SKM-1 (cell line): ENCODE measurements around the gene CTTNBP2.

ENCODE experiments used
- DNase-seq: peaks from one replicate; lab custom pipeline; 2025; ENCODE audit not compliant: unreplicated experiment; lab: John Stamatoyannopoulos, UW

The CTTNBP2 gene

DNA sequence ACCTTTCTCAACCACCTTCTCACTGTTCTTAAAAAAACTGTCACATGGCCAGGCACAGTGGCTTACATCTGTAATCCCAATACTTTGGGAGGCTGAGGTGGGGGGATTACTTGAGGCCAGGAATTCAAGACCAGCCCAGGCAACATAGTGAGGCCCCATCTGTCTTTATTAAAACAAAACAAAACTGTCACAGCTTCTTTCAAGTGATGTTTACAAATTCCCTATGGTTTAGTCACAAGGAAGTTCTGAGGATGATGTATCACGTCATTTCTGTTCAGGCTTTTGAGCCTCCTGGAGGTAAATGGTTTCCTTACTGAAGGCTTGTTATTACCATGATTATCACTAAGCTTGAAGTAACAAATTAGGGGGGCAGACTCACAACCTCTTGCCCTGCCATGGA is 207.2 kb downstream of the CTTNBP2 start:
- no peak for DNase-seq

DNA sequence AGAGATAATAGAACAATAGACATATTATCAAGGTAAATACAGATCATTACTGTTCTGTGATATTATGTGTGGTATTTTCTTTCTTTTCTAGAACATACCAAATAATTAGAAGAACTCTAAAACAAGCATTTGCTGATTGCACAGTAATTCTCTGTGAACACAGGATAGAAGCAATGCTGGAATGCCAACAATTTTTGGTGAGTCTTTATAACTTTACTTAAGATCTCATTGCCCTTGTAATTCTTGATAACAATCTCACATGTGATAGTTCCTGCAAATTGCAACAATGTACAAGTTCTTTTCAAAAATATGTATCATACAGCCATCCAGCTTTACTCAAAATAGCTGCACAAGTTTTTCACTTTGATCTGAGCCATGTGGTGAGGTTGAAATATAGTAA is 207.9 kb downstream of the CTTNBP2 start:
- no peak for DNase-seq

- DNase-seq, result no peak
Measured at GRCh38 chr7:117664047-117664446, 209.2 kb downstream of the CTTNBP2 start.

DNA sequence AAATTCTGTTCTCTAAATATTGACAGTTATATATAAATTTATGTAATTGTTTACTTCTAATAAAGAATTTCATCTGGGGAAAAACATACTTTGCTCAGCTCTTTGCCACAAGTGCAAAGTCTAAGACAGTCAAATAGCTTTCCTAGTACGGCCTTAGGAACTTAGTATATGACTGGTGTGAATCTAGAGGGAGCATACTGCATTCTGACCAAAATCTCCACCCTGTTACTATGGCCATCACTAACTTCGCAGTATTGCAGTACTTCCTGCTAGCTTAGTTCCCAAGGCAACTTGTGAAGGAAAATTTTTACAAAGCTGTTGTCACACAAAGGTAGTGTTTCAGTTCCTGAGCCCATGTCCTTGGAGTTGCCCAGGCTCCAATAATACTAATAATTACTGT is 211.9 kb downstream of the CTTNBP2 start:
- DNase-seq, result no peak
